Astrocyte (in vitro differentiated cells and primary cell): ENCODE measurements around the gene FMO1. TPM values are rescaled to one million over a fixed set of nuclear protein-coding genes. Genes with fewer than 3 reads are reported as not detected.

Experiments
- DNase-seq: peaks from one replicate; pipeline ENCODE4 v3.0.0-alpha.2; 2010; ENCODE audit warnings: low read depth
- FAIRE-seq: peaks from 2 replicates; lab custom pipeline; 2011; peaks lifted over from hg19 to GRCh38; lab: Jason Lieb, UNC
- H2AFZ ChIP-seq: 2 replicates; pipeline ENCODE4 v1.6.0; 2012; ENCODE audit warnings: low read depth, low read length, inconsistent platforms
- H3K27ac ChIP-seq: 2 replicates; pipeline ENCODE4 v1.5.1; 2011; ENCODE audit warnings: low read depth, low read length, inconsistent platforms
- H3K27me3 ChIP-seq: 2 replicates; pipeline ENCODE4 v1.6.0; 2011; ENCODE audit warnings: low read length, inconsistent platforms; ENCODE audit not compliant: insufficient read depth
- H3K36me3 ChIP-seq: 2 replicates; pipeline ENCODE4 v1.5.1; 2011; ENCODE audit warnings: low read length, inconsistent platforms; ENCODE audit not compliant: insufficient read depth
- H3K4me1 ChIP-seq: 2 replicates; pipeline ENCODE4 v1.5.1; 2011; ENCODE audit warnings: low read length, inconsistent platforms; ENCODE audit not compliant: insufficient read depth
- H3K4me2 ChIP-seq: 2 replicates; pipeline ENCODE4 v1.6.0; 2012; ENCODE audit warnings: low read length, inconsistent platforms
- H3K4me3 ChIP-seq: 2 replicates; pipeline ENCODE4 v1.5.1; 2011; ENCODE audit warnings: low read depth, mild to moderate bottlenecking, low read length, inconsistent platforms; ENCODE audit not compliant: insufficient read depth
- H3K79me2 ChIP-seq: 2 replicates; pipeline ENCODE4 v1.6.0; 2012; ENCODE audit warnings: mild to moderate bottlenecking, low read length, inconsistent platforms; ENCODE audit not compliant: insufficient read depth
- H3K9ac ChIP-seq: 2 replicates; pipeline ENCODE4 v1.6.0; 2012; ENCODE audit warnings: mild to moderate bottlenecking, low read length, inconsistent platforms
- H3K9me3 ChIP-seq: 2 replicates; pipeline ENCODE4 v1.5.1; 2012; ENCODE audit warnings: low read depth, mild to moderate bottlenecking, low read length, inconsistent platforms; ENCODE audit not compliant: insufficient read depth
- H4K20me1 ChIP-seq: 2 replicates; pipeline ENCODE4 v1.6.0; 2012; ENCODE audit warnings: low read length, inconsistent platforms; ENCODE audit not compliant: insufficient read depth
- H3K27ac Mint-ChIP-seq: one replicate; pipeline ENCODE4 v1.8.0; 2021; ENCODE audit warnings: mild to moderate bottlenecking, mixed read lengths; ENCODE audit not compliant: unreplicated experiment
- H3K27me3 Mint-ChIP-seq: one replicate; pipeline ENCODE4 v1.8.0; 2021; ENCODE audit warnings: low read depth, mixed read lengths; ENCODE audit not compliant: unreplicated experiment
- H3K36me3 Mint-ChIP-seq: one replicate; pipeline ENCODE4 v1.8.0; 2021; ENCODE audit warnings: low read depth, mixed read lengths; ENCODE audit not compliant: unreplicated experiment
- H3K4me1 Mint-ChIP-seq: one replicate; pipeline ENCODE4 v1.8.0; 2021; ENCODE audit warnings: low read depth, mixed read lengths; ENCODE audit not compliant: unreplicated experiment
- H3K4me3 Mint-ChIP-seq: one replicate; pipeline ENCODE4 v1.8.0; 2021; ENCODE audit warnings: mild to moderate bottlenecking, moderate library complexity, mixed read lengths; ENCODE audit not compliant: unreplicated experiment
- H3K9me3 Mint-ChIP-seq: one replicate; pipeline ENCODE4 v1.8.0; 2021; ENCODE audit warnings: mild to moderate bottlenecking, mixed read lengths; ENCODE audit not compliant: unreplicated experiment
- EZH2 ChIP-seq: IDR thresholded peaks from 2 replicates; pipeline ENCODE4 v1.6.1; 2012; ENCODE audit warnings: mild to moderate bottlenecking, low read length, inconsistent platforms; ENCODE audit not compliant: insufficient read depth
- total RNA-seq: library from RNA; stranded (reverse); gene quantifications from 2 replicates; pipeline ENCODE4 v1.2.1, GENCODE V29; 2021
- TF ChIP-seq, protein P1 (sequence below): IDR thresholded peaks from 2 replicates; pipeline ENCODE4 v1.5.1; 2011; ENCODE audit warnings: low read depth, mild to moderate bottlenecking, inconsistent platforms, low read length, moderate library complexity; ENCODE audit not compliant: insufficient read depth

FMO1 gene
- total RNA-seq, 1 donor from 2014 or later: not detected

DNA sequence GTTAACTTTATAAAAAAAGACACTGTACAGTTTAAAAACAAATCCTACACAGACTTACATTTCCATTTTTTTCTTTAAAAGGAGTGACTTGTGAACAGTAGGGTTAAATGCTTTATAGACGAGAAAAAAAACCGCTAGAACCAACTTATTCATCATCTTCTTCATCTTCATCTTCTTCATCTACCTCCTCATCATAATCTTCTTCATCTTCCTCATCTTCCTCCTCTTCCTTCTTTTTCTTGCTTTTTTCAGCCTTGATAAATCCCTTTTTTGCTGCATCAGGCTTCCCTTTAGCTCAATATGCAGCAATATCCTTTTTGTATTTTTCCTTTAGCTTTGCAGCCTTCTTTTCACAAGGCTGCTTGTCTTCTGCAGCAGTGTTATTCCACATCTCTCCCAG, 22.5 kb downstream of the FMO1 start:
- TF ChIP-seq EZH2: no peak
- TF ChIP-seq, protein P1, sequence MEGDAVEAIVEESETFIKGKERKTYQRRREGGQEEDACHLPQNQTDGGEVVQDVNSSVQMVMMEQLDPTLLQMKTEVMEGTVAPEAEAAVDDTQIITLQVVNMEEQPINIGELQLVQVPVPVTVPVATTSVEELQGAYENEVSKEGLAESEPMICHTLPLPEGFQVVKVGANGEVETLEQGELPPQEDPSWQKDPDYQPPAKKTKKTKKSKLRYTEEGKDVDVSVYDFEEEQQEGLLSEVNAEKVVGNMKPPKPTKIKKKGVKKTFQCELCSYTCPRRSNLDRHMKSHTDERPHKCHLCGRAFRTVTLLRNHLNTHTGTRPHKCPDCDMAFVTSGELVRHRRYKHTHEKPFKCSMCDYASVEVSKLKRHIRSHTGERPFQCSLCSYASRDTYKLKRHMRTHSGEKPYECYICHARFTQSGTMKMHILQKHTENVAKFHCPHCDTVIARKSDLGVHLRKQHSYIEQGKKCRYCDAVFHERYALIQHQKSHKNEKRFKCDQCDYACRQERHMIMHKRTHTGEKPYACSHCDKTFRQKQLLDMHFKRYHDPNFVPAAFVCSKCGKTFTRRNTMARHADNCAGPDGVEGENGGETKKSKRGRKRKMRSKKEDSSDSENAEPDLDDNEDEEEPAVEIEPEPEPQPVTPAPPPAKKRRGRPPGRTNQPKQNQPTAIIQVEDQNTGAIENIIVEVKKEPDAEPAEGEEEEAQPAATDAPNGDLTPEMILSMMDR: no peak
- H2AFZ ChIP-seq: no peak overlapping the region
- no peaks in the 10 kb centered on the region for H3K27me3 ChIP-seq
- Mint-ChIP-seq H3K4me1 (peaks cover 9% of the 10 kb centered on the region), H3K36me3 (no peaks in the 10 kb centered on the region), H3K4me3 (no peak overlapping the region), H3K27ac (no peak overlapping the region), H3K27me3 (no peaks in the 10 kb centered on the region), H3K9me3 (no peaks in the 10 kb centered on the region)
- FAIRE-seq: no peak
- H3K9ac ChIP-seq: no peak overlapping the region
- no peaks in the 10 kb centered on the region for H3K4me1 ChIP-seq
- no peaks in the 10 kb centered on the region for H4K20me1 ChIP-seq
- no peaks in the 10 kb centered on the region for H3K9me3 ChIP-seq
- no peaks in the 10 kb centered on the region for H3K36me3 ChIP-seq
- no peak overlapping the region for H3K27ac ChIP-seq
- H3K4me2 ChIP-seq: no peak overlapping the region
- DNase-seq: no peak
- H3K79me2 ChIP-seq: no peaks in the 10 kb centered on the region
- no peak overlapping the region for H3K4me3 ChIP-seq

DNA sequence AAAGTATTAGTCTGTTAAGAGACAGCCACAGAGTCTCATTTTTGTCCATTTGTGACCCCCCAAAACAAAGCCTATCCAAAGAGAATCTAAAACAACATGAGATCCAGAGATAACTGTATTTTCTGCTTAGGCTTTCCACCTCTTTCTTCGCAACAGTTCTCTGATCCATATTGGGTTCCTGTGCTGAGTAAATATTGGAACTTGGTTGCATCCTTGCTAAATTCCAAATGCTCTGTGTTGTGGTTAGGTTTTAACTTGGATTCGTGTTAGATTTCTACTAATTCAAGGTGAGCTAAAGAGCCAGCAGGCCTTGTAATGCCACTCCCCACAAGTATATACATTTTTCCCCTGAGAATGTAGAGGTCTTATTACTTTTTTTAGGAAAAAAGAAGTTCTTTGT, 29.2 kb downstream of the FMO1 start:
- H3K9me3 ChIP-seq: no peaks in the 10 kb centered on the region
- no peaks in the 10 kb centered on the region for H3K27me3 Mint-ChIP-seq
- no peaks in the 10 kb centered on the region for H3K4me1 Mint-ChIP-seq
- no peak overlapping the region for H3K9ac ChIP-seq
- DNase-seq (no peak), FAIRE-seq (no peak)
- H3K27ac Mint-ChIP-seq: no peak overlapping the region
- H3K27me3 ChIP-seq: no peaks in the 10 kb centered on the region
- H2AFZ ChIP-seq: no peak overlapping the region
- no peak for TF ChIP-seq EZH2
- TF ChIP-seq, protein P1: no peak
- no peaks in the 10 kb centered on the region for H4K20me1 ChIP-seq
- H3K4me3 ChIP-seq: no peak overlapping the region
- no peaks in the 10 kb centered on the region for H3K4me1 ChIP-seq
- H3K4me2 ChIP-seq: no peak overlapping the region
- H3K79me2 ChIP-seq: no peaks in the 10 kb centered on the region
- no peaks in the 10 kb centered on the region for H3K36me3 ChIP-seq
- no peaks in the 10 kb centered on the region for H3K36me3 Mint-ChIP-seq
- no peak overlapping the region for H3K4me3 Mint-ChIP-seq
- no peak overlapping the region for H3K27ac ChIP-seq
- peaks cover 2% of the 10 kb centered on the region for H3K9me3 Mint-ChIP-seq

DNA sequence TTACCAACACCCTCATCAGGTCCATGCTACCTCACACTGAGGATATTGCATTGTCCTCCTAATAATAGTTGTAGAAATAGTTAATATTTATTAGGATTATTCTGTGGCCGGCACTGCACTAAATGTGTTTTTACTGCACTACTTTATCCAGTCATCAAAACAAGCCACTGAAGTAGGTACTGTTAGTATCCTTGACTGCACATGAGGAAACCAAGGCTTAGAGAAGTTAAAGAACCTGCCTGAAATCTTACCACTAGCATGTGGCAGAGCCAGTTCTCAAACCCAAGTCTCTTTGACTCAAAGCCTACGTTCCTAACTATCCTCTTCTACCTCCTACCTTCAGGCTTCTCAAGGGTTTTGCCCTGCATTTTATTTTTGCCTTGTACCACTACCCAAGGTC, 30.9 kb downstream of the FMO1 start:
- Histone ChIP-seq H2AFZ (no peak overlapping the region), H3K36me3 (no peaks in the 10 kb centered on the region), H3K4me3 (no peak overlapping the region), H4K20me1 (no peaks in the 10 kb centered on the region), H3K79me2 (no peaks in the 10 kb centered on the region), H3K9me3 (no peaks in the 10 kb centered on the region), H3K4me2 (no peak overlapping the region), H3K4me1 (no peaks in the 10 kb centered on the region), H3K27me3 (no peaks in the 10 kb centered on the region), H3K27ac (no peak overlapping the region), H3K9ac (no peak overlapping the region)
- H3K4me1 Mint-ChIP-seq: no peaks in the 10 kb centered on the region
- no peaks in the 10 kb centered on the region for H3K36me3 Mint-ChIP-seq
- no peaks in the 10 kb centered on the region for H3K27me3 Mint-ChIP-seq
- no peak for FAIRE-seq
- no peak overlapping the region for H3K4me3 Mint-ChIP-seq
- no peak overlapping the region for H3K27ac Mint-ChIP-seq
- no peak for TF ChIP-seq EZH2
- DNase-seq: no peak
- peaks cover 2% of the 10 kb centered on the region for H3K9me3 Mint-ChIP-seq
